ENCODE results near the gene KRTAP10-10. TPM values are rescaled to one million over a fixed set of nuclear protein-coding genes. Genes with fewer than 3 reads are reported as not detected.

KRTAP10-10 gene
- total RNA-seq, 1 donor from 2014 or later = not detected

- H3K9me3 ChIP-seq (ENCODE audit: insufficient read depth, low read depth, low read length) = peaks cover 4% of the 10 kb centered on the region
- Mint-ChIP-seq H3K36me3 (ENCODE audit: low read depth, unreplicated experiment) (no peaks in the 10 kb centered on the region), H3K27me3 (ENCODE audit: low read depth, unreplicated experiment) (peaks cover 10% of the 10 kb centered on the region), H3K4me3 (ENCODE audit: unreplicated experiment) (no peak within 1 kb of the TSS), H3K27ac (ENCODE audit: unreplicated experiment) (no peak within 1 kb of the TSS), H3K4me1 (ENCODE audit: low read depth, unreplicated experiment) (no peaks in the 10 kb centered on the region), H3K9me3 (ENCODE audit: unreplicated experiment) (peaks cover 26% of the 10 kb centered on the region)
- H3K27ac ChIP-seq (ENCODE audit: low read depth, low read length) = no peak within 1 kb of the TSS
- no peaks in the 10 kb centered on the region for H3K4me1 ChIP-seq (ENCODE audit: insufficient read depth, low read length)
- H4K20me1 ChIP-seq (ENCODE audit: insufficient read depth, low read length) = no peaks in the 10 kb centered on the region
- no peak within 1 kb of the TSS for H3K4me2 ChIP-seq (ENCODE audit: low read length)
- no peak within 1 kb of the TSS for H2AFZ ChIP-seq (ENCODE audit: low read depth, low read length)
- TF ChIP-seq EZH2 (IDR thresholded peaks at IDR 0.05; ENCODE audit: insufficient read depth, low read length) = no peak
- TF ChIP-seq, protein P1, sequence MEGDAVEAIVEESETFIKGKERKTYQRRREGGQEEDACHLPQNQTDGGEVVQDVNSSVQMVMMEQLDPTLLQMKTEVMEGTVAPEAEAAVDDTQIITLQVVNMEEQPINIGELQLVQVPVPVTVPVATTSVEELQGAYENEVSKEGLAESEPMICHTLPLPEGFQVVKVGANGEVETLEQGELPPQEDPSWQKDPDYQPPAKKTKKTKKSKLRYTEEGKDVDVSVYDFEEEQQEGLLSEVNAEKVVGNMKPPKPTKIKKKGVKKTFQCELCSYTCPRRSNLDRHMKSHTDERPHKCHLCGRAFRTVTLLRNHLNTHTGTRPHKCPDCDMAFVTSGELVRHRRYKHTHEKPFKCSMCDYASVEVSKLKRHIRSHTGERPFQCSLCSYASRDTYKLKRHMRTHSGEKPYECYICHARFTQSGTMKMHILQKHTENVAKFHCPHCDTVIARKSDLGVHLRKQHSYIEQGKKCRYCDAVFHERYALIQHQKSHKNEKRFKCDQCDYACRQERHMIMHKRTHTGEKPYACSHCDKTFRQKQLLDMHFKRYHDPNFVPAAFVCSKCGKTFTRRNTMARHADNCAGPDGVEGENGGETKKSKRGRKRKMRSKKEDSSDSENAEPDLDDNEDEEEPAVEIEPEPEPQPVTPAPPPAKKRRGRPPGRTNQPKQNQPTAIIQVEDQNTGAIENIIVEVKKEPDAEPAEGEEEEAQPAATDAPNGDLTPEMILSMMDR (IDR thresholded peaks at IDR 0.05; ENCODE audit: insufficient read depth, low read depth, low read length) = no peak
- no peak for FAIRE-seq
- H3K79me2 ChIP-seq (ENCODE audit: insufficient read depth, low read length) = no peaks in the 10 kb centered on the region
- no peak within 1 kb of the TSS for H3K4me3 ChIP-seq (ENCODE audit: insufficient read depth, low read depth, low read length)
- no peak within 1 kb of the TSS for H3K9ac ChIP-seq (ENCODE audit: low read length)
- no peak for DNase-seq (ENCODE audit: low read depth)
- no peaks in the 10 kb centered on the region for H3K27me3 ChIP-seq (ENCODE audit: insufficient read depth, low read length)
- no peaks in the 10 kb centered on the region for H3K36me3 ChIP-seq (ENCODE audit: insufficient read depth, low read length)
Measured at GRCh38 chr21:44666401-44667320, 29.5 kb downstream of the KRTAP10-10 start, which contains the start of gene KRTAP12-2. Gene KRTAP12-2, minus strand, starts transcription at chr21:44666927. Its CDS starts 41 bp downstream, at chr21:44666886.

GRCh38 chr21:44667612-44668011, 30.5 kb downstream of the KRTAP10-10 start:
- H3K9me3 Mint-ChIP-seq (ENCODE audit: unreplicated experiment) = peaks cover 27% of the 10 kb centered on the region
- peaks cover 4% of the 10 kb centered on the region for H3K9me3 ChIP-seq (ENCODE audit: insufficient read depth, low read depth, low read length)
- FAIRE-seq (no peak), DNase-seq (ENCODE audit: low read depth) (no peak)
- no peak overlapping the region for H3K27ac ChIP-seq (ENCODE audit: low read depth, low read length)
- peaks cover 10% of the 10 kb centered on the region for H3K27me3 Mint-ChIP-seq (ENCODE audit: low read depth, unreplicated experiment)
- no peaks in the 10 kb centered on the region for H3K27me3 ChIP-seq (ENCODE audit: insufficient read depth, low read length)
- no peak overlapping the region for H3K4me3 Mint-ChIP-seq (ENCODE audit: unreplicated experiment)
- H3K27ac Mint-ChIP-seq (ENCODE audit: unreplicated experiment) = no peak overlapping the region
- no peaks in the 10 kb centered on the region for H3K36me3 ChIP-seq (ENCODE audit: insufficient read depth, low read length)
- no peaks in the 10 kb centered on the region for H3K4me1 Mint-ChIP-seq (ENCODE audit: low read depth, unreplicated experiment)
- H3K36me3 Mint-ChIP-seq (ENCODE audit: low read depth, unreplicated experiment) = no peaks in the 10 kb centered on the region
- no peak overlapping the region for H3K4me2 ChIP-seq (ENCODE audit: low read length)
- no peaks in the 10 kb centered on the region for H4K20me1 ChIP-seq (ENCODE audit: insufficient read depth, low read length)
- no peaks in the 10 kb centered on the region for H3K4me1 ChIP-seq (ENCODE audit: insufficient read depth, low read length)
- no peak overlapping the region for H3K4me3 ChIP-seq (ENCODE audit: insufficient read depth, low read depth, low read length)
- TF ChIP-seq, protein P1 (IDR thresholded peaks at IDR 0.05; ENCODE audit: insufficient read depth, low read depth, low read length) = no peak
- TF ChIP-seq EZH2 (IDR thresholded peaks at IDR 0.05; ENCODE audit: insufficient read depth, low read length) = no peak
- no peaks in the 10 kb centered on the region for H3K79me2 ChIP-seq (ENCODE audit: insufficient read depth, low read length)
- H3K9ac ChIP-seq (ENCODE audit: low read length) = no peak overlapping the region
- no peak overlapping the region for H2AFZ ChIP-seq (ENCODE audit: low read depth, low read length)

Measured in astrocyte (in vitro differentiated cells and primary cell).